OCI-LY3 (cell line): ENCODE data around the gene CEP112.

Experiments used
- CTCF ChIP-seq: fragments of 200-600, 300-600 bp; sonication (generic); IDR thresholded peaks from 2 replicates; pipeline ENCODE4 v1.5.1; 2014; ENCODE audit warnings: antibody characterized with exemption, low read length, low read depth
- EZH2phosphoT487 ChIP-seq: fragments of 200-600 bp; shearing (Covaris generic); IDR thresholded peaks from 2 replicates; pipeline ENCODE4 v1.6.1; 2018; ENCODE audit warnings: antibody characterized with exemption, mixed run types, low read depth

- no peak for TF ChIP-seq CTCF
- TF ChIP-seq EZH2phosphoT487, result no peak
These were observed 602.6 kb downstream of the CEP112 start for GRCh38 chr17:65589321-65589720.
